Neural cell (in vitro differentiated cells): ENCODE measurements around the gene VWA7. TPM values are rescaled to one million over a fixed set of nuclear protein-coding genes. Genes with fewer than 3 reads are reported as not detected.

Experiments
- H2AFZ ChIP-seq: fragments of 200-600, 300-800 bp; sonication (generic), shearing (Covaris generic); 2 replicates; pipeline ENCODE4 v1.6.0; 2014; ENCODE audit warnings: low read depth, mild to moderate bottlenecking, antibody characterized with exemption, low read length, moderate library complexity
- H3F3A ChIP-seq: fragments of 200-600 bp; shearing (Covaris generic); 2 replicates; pipeline ENCODE4 v1.6.1; 2016; ENCODE audit warnings: mild to moderate bottlenecking, moderate library complexity, mixed read lengths, antibody characterized with exemption, low read length; ENCODE audit not compliant: insufficient read depth, poor library complexity, severe bottlenecking
- H3K27ac ChIP-seq: fragments of 200-600, 300-800 bp; sonication (generic), shearing (Covaris generic); 2 replicates; pipeline ENCODE4 v1.5.1; 2014; ENCODE audit warnings: mild to moderate bottlenecking, low read length, moderate library complexity
- H3K27me3 ChIP-seq: fragments of 300-800, 200-600 bp; sonication (generic), shearing (Covaris generic); 2 replicates; pipeline ENCODE4 v1.6.0; 2014; ENCODE audit warnings: mild to moderate bottlenecking, low read depth, low read length, moderate library complexity; ENCODE audit not compliant: insufficient read depth
- H3K36me3 ChIP-seq: fragments of 300-800, 200-600 bp; sonication (generic), shearing (Covaris generic); 2 replicates; pipeline ENCODE4 v1.5.1; 2014; ENCODE audit warnings: mild to moderate bottlenecking, antibody characterized with exemption, low read length, moderate library complexity; ENCODE audit not compliant: insufficient read depth
- H3K4me2 ChIP-seq: fragments of 300-800, 200-600 bp; sonication (generic), shearing (Covaris generic); 2 replicates; pipeline ENCODE4 v1.6.0; 2014; ENCODE audit warnings: mild to moderate bottlenecking, low read length
- H3K4me3 ChIP-seq: fragments of 300-800, 200-600 bp; sonication (generic), shearing (Covaris generic); 2 replicates; pipeline ENCODE4 v1.5.1; 2014; ENCODE audit warnings: mild to moderate bottlenecking, low read length, moderate library complexity
- H3K79me2 ChIP-seq: fragments of 200-600 bp; shearing (Covaris generic); replicated peaks from 2 replicates; pipeline ENCODE4 v1.6.0; 2014; ENCODE audit warnings: mild to moderate bottlenecking, low read length, moderate library complexity; ENCODE audit not compliant: insufficient read depth
- H3K9ac ChIP-seq: fragments of 300-800, 200-600 bp; sonication (generic), shearing (Covaris generic); 2 replicates; pipeline ENCODE4 v1.6.1; 2016; ENCODE audit warnings: mild to moderate bottlenecking, low read length, mixed read lengths
- H3K9me2 ChIP-seq: fragments of 200-600 bp; shearing (Covaris generic); 2 replicates; pipeline ENCODE4 v1.6.1; 2016; ENCODE audit warnings: mild to moderate bottlenecking, low read length, mixed read lengths; ENCODE audit not compliant: insufficient read depth
- H3K9me3 ChIP-seq: fragments of 200-600, 300-800 bp; sonication (generic), shearing (Covaris generic); 2 replicates; pipeline ENCODE4 v1.6.1; 2016; ENCODE audit warnings: mild to moderate bottlenecking, mixed run types, low read length, moderate library complexity, mixed read lengths
- H4K20me1 ChIP-seq: fragments of 200-600 bp; shearing (Covaris generic); 2 replicates; pipeline ENCODE4 v1.6.1; 2016; ENCODE audit warnings: mild to moderate bottlenecking, mixed run types; ENCODE audit not compliant: insufficient read depth
- EP300 ChIP-seq: fragments of 450-650 bp; conservative IDR thresholded peaks from 2 replicates; pipeline ENCODE4 v1.6.1; 2014; ENCODE audit warnings: antibody characterized with exemption, mild to moderate bottlenecking, moderate library complexity; ENCODE audit not compliant: poor library complexity, severe bottlenecking
- EZH2 ChIP-seq: fragments of 200-600, 300-800 bp; shearing (Covaris generic), sonication (generic); IDR thresholded peaks from 2 replicates; pipeline ENCODE4 v1.6.1; 2014; ENCODE audit warnings: antibody characterized with exemption, low read length, borderline replicate concordance, mild to moderate bottlenecking; ENCODE audit not compliant: insufficient read depth, poor library complexity, severe bottlenecking
- MXI1 ChIP-seq: fragments of 450-650 bp; conservative IDR thresholded peaks from 2 replicates; pipeline ENCODE4 v1.6.1; 2014; ENCODE audit warnings: antibody characterized with exemption, mild to moderate bottlenecking; ENCODE audit not compliant: poor library complexity, severe bottlenecking
- POLR2AphosphoS5 ChIP-seq: IDR thresholded peaks from 2 replicates; pipeline ENCODE4 v1.6.1; 2012
- RAD21 ChIP-seq: fragments of 450-650 bp; conservative IDR thresholded peaks from 2 replicates; pipeline ENCODE4 v1.6.1; 2014; ENCODE audit warnings: antibody characterized with exemption, mild to moderate bottlenecking, moderate library complexity
- SMC3 ChIP-seq: fragments of 450-650 bp; conservative IDR thresholded peaks from 2 replicates; pipeline ENCODE4 v1.6.1; 2014; ENCODE audit warnings: antibody characterized with exemption, mild to moderate bottlenecking, moderate library complexity; ENCODE audit not compliant: poor library complexity
- TAF1 ChIP-seq: IDR thresholded peaks from 2 replicates; pipeline ENCODE4 v1.6.1; 2012; ENCODE audit warnings: low read depth
- polyA plus RNA-seq: library from polyadenylated mRNA; depleted of rRNA; stranded (reverse); fragments of >200 nt; gene quantifications from 2 replicates; pipeline ENCODE4 v1.2.3, GENCODE V29; 2014
- TF ChIP-seq, protein P1 (sequence below): IDR thresholded peaks from 2 replicates; pipeline ENCODE4 v1.6.1; 2012; ENCODE audit warnings: borderline replicate concordance
- TF ChIP-seq, protein P2 (sequence below): fragments of 450-650 bp; IDR thresholded peaks from 2 replicates; pipeline ENCODE4 v1.5.1; 2014; ENCODE audit warnings: antibody characterized with exemption, mild to moderate bottlenecking, moderate library complexity; ENCODE audit not compliant: poor library complexity, severe bottlenecking

Gene VWA7
- polyA plus RNA-seq, 1 donor from 2014 or later = 5.3 TPM

DNA sequence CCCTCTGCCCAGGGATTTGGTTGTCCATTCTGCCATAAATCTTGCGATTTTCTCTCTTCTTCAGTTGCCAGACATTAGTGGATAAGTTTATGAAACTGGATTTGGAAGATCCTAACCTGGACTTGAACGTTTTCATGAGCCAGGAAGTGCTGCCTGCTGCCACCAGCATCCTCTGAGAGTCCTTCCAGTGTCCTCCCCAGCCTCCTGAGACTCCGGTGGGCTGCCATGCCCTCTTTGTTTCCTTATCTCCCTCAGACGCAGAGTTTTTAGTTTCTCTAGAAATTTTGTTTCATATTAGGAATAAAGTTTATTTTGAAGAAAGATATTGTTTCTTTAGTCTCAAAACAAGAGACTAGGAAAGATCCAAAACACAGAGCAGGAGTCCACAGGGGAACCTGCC, 14.8 kb downstream of the VWA7 start, which contains the start of gene SAPCD1:
TSS of gene SAPCD1 (plus strand) at position 301 of the 400 bp plus-strand sequence. CDS start 399 bp downstream, outside the sequence.
- no peaks in the 10 kb centered on the region for H3F3A ChIP-seq
- H2AFZ ChIP-seq = no peak within 1 kb of the TSS
- no peaks in the 10 kb centered on the region for H3K27me3 ChIP-seq
- no peak within 1 kb of the TSS for H3K4me3 ChIP-seq
- H4K20me1 ChIP-seq = no peaks in the 10 kb centered on the region
- no peaks in the 10 kb centered on the region for H3K36me3 ChIP-seq
- TF ChIP-seq TAF1 = no peak
- no peak for TF ChIP-seq EZH2
- TF ChIP-seq MXI1 = no peak
- no peak for TF ChIP-seq POLR2AphosphoS5
- TF ChIP-seq EP300 = no peak
- TF ChIP-seq SMC3 = no peak
- TF ChIP-seq, protein P1, sequence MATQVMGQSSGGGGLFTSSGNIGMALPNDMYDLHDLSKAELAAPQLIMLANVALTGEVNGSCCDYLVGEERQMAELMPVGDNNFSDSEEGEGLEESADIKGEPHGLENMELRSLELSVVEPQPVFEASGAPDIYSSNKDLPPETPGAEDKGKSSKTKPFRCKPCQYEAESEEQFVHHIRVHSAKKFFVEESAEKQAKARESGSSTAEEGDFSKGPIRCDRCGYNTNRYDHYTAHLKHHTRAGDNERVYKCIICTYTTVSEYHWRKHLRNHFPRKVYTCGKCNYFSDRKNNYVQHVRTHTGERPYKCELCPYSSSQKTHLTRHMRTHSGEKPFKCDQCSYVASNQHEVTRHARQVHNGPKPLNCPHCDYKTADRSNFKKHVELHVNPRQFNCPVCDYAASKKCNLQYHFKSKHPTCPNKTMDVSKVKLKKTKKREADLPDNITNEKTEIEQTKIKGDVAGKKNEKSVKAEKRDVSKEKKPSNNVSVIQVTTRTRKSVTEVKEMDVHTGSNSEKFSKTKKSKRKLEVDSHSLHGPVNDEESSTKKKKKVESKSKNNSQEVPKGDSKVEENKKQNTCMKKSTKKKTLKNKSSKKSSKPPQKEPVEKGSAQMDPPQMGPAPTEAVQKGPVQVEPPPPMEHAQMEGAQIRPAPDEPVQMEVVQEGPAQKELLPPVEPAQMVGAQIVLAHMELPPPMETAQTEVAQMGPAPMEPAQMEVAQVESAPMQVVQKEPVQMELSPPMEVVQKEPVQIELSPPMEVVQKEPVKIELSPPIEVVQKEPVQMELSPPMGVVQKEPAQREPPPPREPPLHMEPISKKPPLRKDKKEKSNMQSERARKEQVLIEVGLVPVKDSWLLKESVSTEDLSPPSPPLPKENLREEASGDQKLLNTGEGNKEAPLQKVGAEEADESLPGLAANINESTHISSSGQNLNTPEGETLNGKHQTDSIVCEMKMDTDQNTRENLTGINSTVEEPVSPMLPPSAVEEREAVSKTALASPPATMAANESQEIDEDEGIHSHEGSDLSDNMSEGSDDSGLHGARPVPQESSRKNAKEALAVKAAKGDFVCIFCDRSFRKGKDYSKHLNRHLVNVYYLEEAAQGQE = no peak
- TF ChIP-seq RAD21 = no peak
- TF ChIP-seq, protein P2, sequence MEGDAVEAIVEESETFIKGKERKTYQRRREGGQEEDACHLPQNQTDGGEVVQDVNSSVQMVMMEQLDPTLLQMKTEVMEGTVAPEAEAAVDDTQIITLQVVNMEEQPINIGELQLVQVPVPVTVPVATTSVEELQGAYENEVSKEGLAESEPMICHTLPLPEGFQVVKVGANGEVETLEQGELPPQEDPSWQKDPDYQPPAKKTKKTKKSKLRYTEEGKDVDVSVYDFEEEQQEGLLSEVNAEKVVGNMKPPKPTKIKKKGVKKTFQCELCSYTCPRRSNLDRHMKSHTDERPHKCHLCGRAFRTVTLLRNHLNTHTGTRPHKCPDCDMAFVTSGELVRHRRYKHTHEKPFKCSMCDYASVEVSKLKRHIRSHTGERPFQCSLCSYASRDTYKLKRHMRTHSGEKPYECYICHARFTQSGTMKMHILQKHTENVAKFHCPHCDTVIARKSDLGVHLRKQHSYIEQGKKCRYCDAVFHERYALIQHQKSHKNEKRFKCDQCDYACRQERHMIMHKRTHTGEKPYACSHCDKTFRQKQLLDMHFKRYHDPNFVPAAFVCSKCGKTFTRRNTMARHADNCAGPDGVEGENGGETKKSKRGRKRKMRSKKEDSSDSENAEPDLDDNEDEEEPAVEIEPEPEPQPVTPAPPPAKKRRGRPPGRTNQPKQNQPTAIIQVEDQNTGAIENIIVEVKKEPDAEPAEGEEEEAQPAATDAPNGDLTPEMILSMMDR = no peak
- H3K9me3 ChIP-seq = no peaks in the 10 kb centered on the region
- H3K27ac ChIP-seq = no peak within 1 kb of the TSS
- H3K4me2 ChIP-seq = no peak within 1 kb of the TSS
- no peaks in the 10 kb centered on the region for H3K9me2 ChIP-seq
- H3K9ac ChIP-seq = no peak within 1 kb of the TSS
- H3K79me2 ChIP-seq = no peaks in the 10 kb centered on the region

DNA sequence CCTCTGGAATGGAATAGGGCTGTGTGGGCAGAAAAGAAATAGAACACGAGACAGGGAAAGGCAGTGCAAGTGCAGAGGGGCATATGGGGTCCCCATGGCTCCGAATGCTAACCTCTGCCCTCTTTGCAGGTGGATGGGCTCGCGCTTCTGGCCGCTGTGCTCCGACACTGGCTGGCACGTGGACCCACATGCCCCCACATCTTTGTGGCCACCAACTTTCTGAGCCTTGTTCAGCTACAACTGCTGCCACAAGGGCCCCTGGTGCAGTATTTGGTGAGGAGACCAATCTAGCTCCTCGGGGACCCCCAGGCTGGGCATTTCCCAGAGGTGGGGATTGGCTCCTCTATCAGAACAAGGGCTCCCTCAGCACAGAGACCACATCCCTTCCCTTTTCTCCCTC, 15.8 kb downstream of the VWA7 start:
- H3K4me3 ChIP-seq = no peak overlapping the region
- no peaks in the 10 kb centered on the region for H3K79me2 ChIP-seq
- no peak overlapping the region for H3K27ac ChIP-seq
- H3F3A ChIP-seq = no peaks in the 10 kb centered on the region
- H2AFZ ChIP-seq = no peak overlapping the region
- H3K9ac ChIP-seq = no peak overlapping the region
- H4K20me1 ChIP-seq = no peaks in the 10 kb centered on the region
- no peak for TF ChIP-seq POLR2AphosphoS5
- TF ChIP-seq SMC3 = no peak
- TF ChIP-seq MXI1 = no peak
- TF ChIP-seq RAD21 = no peak
- no peak for TF ChIP-seq EP300
- no peak for TF ChIP-seq EZH2
- TF ChIP-seq TAF1 = no peak
- TF ChIP-seq, protein P2 = no peak
- TF ChIP-seq, protein P1 = no peak
- H3K36me3 ChIP-seq = no peaks in the 10 kb centered on the region
- H3K9me2 ChIP-seq = no peaks in the 10 kb centered on the region
- no peak overlapping the region for H3K4me2 ChIP-seq
- H3K9me3 ChIP-seq = no peaks in the 10 kb centered on the region
- no peaks in the 10 kb centered on the region for H3K27me3 ChIP-seq
